ENCODE data around the gene PEAK3. TPM values are rescaled to one million over a fixed set of nuclear protein-coding genes. Genes with fewer than 3 reads are reported as not detected.

The PEAK3 gene
- total RNA-seq, 1 experiment from 2014 or later: not detected

GRCh38 chr19:2236064-2236313 lies 46.0 kb downstream of the PEAK3 start:
- in situ Hi-C loops (cut with HindIII; ENCODE audit: low pct_unique_long_range_greater_than_20kb, low sequenced_read_pairs): no loop called here

GRCh38 chr19:2235381-2236063 lies 46.5 kb downstream of the PEAK3 start:
- in situ Hi-C loops (cut with HindIII; ENCODE audit: low pct_unique_long_range_greater_than_20kb, low sequenced_read_pairs): no loop called here
- DNase-seq (ENCODE audit: low read depth, low spot score): no peak

More at GRCh38 chr19:2236064-2236313, 46.0 kb downstream of the PEAK3 start:
- no peak for DNase-seq (ENCODE audit: low read depth, low spot score)

GRCh38 chr19:2234996-2235380 lies 47.0 kb downstream of the PEAK3 start:
- in situ Hi-C loops (cut with HindIII; ENCODE audit: low pct_unique_long_range_greater_than_20kb, low sequenced_read_pairs): no loop called here

GRCh38 chr19:2233601-2234280 lies 48.2 kb downstream of the PEAK3 start:
- in situ Hi-C loops (cut with HindIII; ENCODE audit: low pct_unique_long_range_greater_than_20kb, low sequenced_read_pairs): no loop called here
- no peak for DNase-seq (ENCODE audit: low read depth, low spot score)

More at GRCh38 chr19:2234996-2235380, 47.0 kb downstream of the PEAK3 start:
- DNase-seq (ENCODE audit: low read depth, low spot score): no peak

- in situ Hi-C loops (cut with HindIII; ENCODE audit: low pct_unique_long_range_greater_than_20kb, low sequenced_read_pairs): no loop called here
Measured at GRCh38 chr19:2232286-2233151, 49.5 kb downstream of the PEAK3 start.

GRCh38 chr19:2231621-2232221 lies 50.3 kb downstream of the PEAK3 start:
- in situ Hi-C loops (cut with HindIII; ENCODE audit: low pct_unique_long_range_greater_than_20kb, low sequenced_read_pairs): no loop called here
- no peak for DNase-seq (ENCODE audit: low read depth, low spot score)

More at GRCh38 chr19:2232286-2233151, 49.5 kb downstream of the PEAK3 start:
- DNase-seq (ENCODE audit: low read depth, low spot score): no peak

GRCh38 chr19:2230807-2231533 lies 51.0 kb downstream of the PEAK3 start:
- in situ Hi-C loops (cut with HindIII; ENCODE audit: low pct_unique_long_range_greater_than_20kb, low sequenced_read_pairs): no loop called here
- DNase-seq (ENCODE audit: low read depth, low spot score): no peak

GRCh38 chr19:2230033-2230531 lies 51.9 kb downstream of the PEAK3 start:
- DNase-seq (ENCODE audit: low read depth, low spot score): no peak
- in situ Hi-C loops (cut with HindIII; ENCODE audit: low pct_unique_long_range_greater_than_20kb, low sequenced_read_pairs): no loop called here

GRCh38 chr19:2229103-2230032 lies 52.6 kb downstream of the PEAK3 start:
- DNase-seq (ENCODE audit: low read depth, low spot score): no peak
- in situ Hi-C loops (cut with HindIII; ENCODE audit: low pct_unique_long_range_greater_than_20kb, low sequenced_read_pairs): no loop called here

- no peak for DNase-seq (ENCODE audit: low read depth, low spot score)
- in situ Hi-C loops (cut with HindIII; ENCODE audit: low pct_unique_long_range_greater_than_20kb, low sequenced_read_pairs): no loop called here
Measured at GRCh38 chr19:2228157-2229030, 53.6 kb downstream of the PEAK3 start.

GRCh38 chr19:2227415-2228156 lies 54.4 kb downstream of the PEAK3 start:
- in situ Hi-C loops (cut with HindIII; ENCODE audit: low pct_unique_long_range_greater_than_20kb, low sequenced_read_pairs): no loop called here
- no peak for DNase-seq (ENCODE audit: low read depth, low spot score)

GRCh38 chr19:2226840-2227360 lies 55.1 kb downstream of the PEAK3 start:
- in situ Hi-C loops (cut with HindIII; ENCODE audit: low pct_unique_long_range_greater_than_20kb, low sequenced_read_pairs): no loop called here

GRCh38 chr19:2226051-2226839 lies 55.7 kb downstream of the PEAK3 start:
- no peak for DNase-seq (ENCODE audit: low read depth, low spot score)
- in situ Hi-C loops (cut with HindIII; ENCODE audit: low pct_unique_long_range_greater_than_20kb, low sequenced_read_pairs): no loop called here

More at GRCh38 chr19:2226840-2227360, 55.1 kb downstream of the PEAK3 start:
- DNase-seq (ENCODE audit: low read depth, low spot score): no peak

- in situ Hi-C loops (cut with HindIII; ENCODE audit: low pct_unique_long_range_greater_than_20kb, low sequenced_read_pairs): no loop called here
- no peak for DNase-seq (ENCODE audit: low read depth, low spot score)
Measured at GRCh38 chr19:2225415-2226050, 56.4 kb downstream of the PEAK3 start.

Measured in SK-MEL-5 (cell line).